Ramos (cell line): ENCODE results near the gene NXPH4.

Source experiments
- in situ Hi-C: fragments of 300-500 bp; cut with MboI; formaldehyde crosslinking; loops from one replicate; pipeline ENCODE4 v1.14.3; 2022; ENCODE audit warnings: low sequenced_read_pairs; ENCODE audit not compliant: unreplicated experiment

NXPH4 gene

DNA sequence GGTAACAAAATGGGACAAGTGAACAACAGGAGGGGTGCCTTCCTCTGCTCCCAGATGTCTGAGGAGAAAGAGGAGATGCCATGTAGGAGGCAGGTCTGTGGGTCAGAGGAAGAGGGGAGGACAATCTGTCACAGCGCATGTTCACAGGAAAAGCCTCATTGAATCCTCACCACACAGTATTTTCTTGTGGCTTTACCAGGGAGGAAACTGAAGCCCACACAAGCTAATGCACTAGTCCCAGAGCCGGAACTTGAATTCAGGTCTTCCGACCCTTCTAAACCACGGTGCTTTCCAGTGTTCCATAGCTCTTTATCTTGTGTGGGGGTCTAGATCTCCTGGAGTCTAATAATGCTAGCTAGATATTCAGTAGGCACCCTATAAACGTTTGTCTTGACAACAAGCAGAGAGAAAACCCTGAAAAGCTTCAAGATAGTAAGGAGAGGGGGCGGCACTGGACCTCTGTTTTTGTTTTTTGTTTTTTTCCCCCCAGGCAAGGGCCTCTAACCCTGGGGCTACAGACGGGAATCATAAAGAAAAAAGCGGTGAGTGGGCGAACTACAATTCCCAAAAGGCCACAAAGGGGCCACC lies 12.5 kb downstream of the NXPH4 start:
- in situ Hi-C loops, result loop anchor here (25.0 kb wide), 3 partner anchors 233 to 658 kb away; partner anchors contain the start of genes CDK4, CYP27B1, EEF1AKMT3 and GLI1

DNA sequence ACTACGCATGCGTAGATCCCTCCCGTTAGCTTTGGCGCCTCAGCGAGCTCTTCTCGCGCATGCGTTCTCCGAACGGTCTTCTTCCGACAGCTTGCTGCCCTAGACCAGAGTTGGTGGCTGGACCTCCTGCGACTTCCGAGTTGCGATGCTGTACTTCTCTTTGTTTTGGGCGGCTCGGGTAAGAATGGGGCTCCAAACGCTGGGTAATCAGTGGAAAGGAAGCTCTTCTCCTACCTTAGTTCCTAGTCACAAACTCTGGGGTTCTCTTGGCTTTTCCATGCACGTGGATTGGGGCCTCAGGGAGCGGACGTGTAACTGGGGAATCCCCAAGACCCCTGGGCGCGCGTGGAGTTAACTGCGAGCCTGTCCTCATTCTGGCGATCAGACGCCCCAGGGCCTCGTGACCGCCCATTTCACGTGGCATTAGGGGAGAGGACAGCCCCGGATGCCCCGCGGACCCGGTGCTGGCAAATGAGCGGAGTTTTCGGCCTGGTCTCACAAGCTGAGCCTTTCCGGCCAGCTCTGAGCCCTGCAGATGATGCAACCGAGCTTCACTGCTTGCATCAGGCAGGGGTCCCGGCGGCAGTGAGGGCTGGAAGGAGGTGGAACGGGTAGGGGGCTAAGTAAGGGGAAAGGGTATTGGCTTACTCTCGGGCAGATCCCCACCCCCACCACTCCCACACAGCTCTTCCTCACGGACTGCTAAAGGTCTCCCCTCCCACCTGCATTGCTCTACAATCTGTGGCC lies 13.2 kb downstream of the NXPH4 start, which contains the start of gene SHMT2:
Gene SHMT2 (plus strand): TSS at position 78 of the 747 bp plus-strand sequence. CDS start 68 bp downstream, at position 146.
- in situ Hi-C loops, result loop anchor here (25.0 kb wide), 3 partner anchors 232 to 657 kb away; partner anchors contain the start of genes CDK4, CYP27B1, EEF1AKMT3 and GLI1

DNA sequence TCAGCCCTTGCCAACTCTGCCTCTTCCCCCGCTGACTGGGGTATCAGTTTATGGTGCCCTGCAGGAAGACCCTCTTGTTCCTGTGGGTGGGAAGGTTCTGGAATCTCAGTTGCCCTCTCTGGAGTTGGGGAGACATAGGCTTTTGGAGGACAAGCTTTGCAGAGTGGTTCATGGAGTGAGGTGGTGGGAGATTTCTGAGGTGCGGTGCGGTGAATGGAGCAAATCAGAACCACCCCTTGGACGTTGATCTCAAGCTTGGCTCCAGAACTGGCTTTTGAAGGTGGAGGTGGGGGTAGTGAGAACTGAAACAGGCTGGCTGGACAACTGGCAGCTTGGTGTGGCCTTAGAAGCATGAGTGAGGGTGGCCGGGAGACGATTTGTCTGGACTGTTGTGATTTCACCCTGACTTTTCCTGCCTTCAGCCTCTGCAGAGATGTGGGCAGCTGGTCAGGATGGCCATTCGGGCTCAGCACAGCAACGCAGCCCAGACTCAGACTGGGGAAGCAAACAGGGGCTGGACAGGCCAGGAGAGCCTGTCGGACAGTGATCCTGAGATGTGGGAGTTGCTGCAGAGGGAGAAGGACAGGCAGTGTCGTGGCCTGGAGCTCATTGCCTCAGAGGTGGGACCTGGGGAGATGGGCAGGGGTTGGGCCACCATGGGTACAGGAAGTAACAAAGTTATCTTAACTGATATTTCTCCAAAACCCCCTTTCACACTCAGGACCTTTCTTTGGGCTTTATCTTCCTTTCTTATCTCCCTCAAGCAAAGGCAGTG lies 14.0 kb downstream of the NXPH4 start:
- in situ Hi-C loops, result loop anchor here (25.0 kb wide), 3 partner anchors 232 to 657 kb away; partner anchors contain the start of genes CDK4, CYP27B1, EEF1AKMT3 and GLI1

DNA sequence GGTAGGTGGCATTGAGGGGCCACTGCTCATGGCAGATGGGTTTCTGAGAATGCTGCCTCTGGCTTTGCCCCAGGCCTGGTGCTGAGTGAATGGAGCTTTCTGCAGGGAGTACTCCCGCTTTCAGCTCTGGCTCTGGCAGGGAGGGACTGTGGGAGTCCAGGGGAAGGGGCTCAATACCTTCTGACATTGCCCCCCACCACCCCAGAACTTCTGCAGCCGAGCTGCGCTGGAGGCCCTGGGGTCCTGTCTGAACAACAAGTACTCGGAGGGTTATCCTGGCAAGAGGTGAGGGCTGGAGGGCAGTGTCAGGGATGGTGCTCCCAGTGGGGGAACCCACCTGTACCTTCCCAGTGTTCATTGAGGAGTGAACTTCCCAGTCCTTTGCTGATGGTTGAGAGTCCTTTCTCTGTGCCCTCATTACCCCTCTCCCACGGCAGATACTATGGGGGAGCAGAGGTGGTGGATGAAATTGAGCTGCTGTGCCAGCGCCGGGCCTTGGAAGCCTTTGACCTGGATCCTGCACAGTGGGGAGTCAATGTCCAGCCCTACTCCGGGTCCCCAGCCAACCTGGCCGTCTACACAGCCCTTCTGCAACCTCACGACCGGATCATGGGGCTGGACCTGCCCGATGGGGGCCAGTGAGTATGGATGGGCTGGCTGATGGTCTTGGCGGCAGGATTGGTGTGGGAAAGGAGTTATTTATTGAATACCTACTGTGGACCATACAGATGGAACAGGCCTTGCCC lies 14.9 kb downstream of the NXPH4 start:
- in situ Hi-C loops, result loop anchor here (25.0 kb wide), 3 partner anchors 231 to 656 kb away; partner anchors contain the start of genes CDK4, CYP27B1, EEF1AKMT3 and GLI1

DNA sequence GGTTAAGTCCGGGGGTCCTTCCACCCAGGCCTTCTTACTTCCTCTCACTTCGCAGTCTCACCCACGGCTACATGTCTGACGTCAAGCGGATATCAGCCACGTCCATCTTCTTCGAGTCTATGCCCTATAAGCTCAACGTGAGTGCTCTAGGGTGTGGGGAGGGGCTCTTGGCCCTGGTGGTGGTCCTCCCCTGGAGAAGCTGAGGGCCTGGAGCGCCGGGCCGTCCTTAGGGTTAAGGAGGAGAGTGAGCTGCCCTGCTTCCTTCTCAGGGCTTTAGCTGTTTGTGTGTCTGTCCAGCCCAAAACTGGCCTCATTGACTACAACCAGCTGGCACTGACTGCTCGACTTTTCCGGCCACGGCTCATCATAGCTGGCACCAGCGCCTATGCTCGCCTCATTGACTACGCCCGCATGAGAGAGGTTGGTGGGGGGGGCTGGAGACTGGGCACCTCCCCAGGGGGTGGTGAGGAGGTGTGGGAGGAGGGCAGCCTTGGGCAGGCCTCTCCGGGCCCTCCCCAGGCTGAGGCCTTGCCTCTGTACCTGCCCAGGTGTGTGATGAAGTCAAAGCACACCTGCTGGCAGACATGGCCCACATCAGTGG lies 15.7 kb downstream of the NXPH4 start:
- in situ Hi-C loops, result loop anchor here (25.0 kb wide), 3 partner anchors 230 to 655 kb away; partner anchors contain the start of genes CDK4, CYP27B1, EEF1AKMT3 and GLI1

DNA sequence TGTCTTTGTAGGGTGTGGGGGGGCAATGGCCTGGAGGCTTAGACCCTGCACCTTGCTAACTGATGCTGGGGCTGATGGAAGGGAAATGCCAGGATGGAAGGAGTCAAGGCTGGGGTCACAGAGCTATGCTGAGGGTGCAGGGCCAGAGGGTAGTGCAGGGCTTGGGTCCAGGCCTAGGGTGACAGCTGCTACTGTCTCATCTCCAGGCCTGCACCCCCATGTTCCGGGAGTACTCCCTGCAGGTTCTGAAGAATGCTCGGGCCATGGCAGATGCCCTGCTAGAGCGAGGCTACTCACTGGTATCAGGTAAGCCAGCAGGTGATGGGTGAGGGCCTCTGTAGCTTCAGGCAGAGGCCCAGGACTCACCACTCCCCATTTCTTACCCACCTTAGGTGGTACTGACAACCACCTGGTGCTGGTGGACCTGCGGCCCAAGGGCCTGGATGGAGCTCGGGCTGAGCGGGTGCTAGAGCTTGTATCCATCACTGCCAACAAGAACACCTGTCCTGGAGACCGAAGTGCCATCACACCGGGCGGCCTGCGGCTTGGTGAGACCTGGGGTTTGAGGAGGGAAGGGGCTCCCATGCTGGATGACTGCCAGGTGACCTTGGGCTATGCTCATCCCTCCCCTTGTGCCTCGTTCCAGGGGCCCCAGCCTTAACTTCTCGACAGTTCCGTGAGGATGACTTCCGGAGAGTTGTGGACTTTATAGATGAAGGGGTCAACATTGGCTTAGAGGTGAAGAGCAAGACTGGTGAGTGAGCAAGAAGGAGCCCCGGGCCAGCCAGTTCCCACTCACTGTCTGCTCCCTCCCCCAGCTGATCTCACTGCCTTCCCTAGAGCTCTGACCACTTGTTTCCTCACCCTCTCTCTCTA lies 17.0 kb downstream of the NXPH4 start:
- in situ Hi-C loops, result loop anchor here (25.0 kb wide), 3 partner anchors 229 to 654 kb away; partner anchors contain the start of genes CDK4, CYP27B1, EEF1AKMT3 and GLI1

DNA sequence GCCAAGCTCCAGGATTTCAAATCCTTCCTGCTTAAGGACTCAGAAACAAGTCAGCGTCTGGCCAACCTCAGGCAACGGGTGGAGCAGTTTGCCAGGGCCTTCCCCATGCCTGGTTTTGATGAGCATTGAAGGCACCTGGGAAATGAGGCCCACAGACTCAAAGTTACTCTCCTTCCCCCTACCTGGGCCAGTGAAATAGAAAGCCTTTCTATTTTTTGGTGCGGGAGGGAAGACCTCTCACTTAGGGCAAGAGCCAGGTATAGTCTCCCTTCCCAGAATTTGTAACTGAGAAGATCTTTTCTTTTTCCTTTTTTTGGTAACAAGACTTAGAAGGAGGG lies 17.6 kb downstream of the NXPH4 start:
- in situ Hi-C loops, result loop anchor here (25.0 kb wide), 3 partner anchors 228 to 653 kb away; partner anchors contain the start of genes CDK4, CYP27B1, EEF1AKMT3 and GLI1

DNA sequence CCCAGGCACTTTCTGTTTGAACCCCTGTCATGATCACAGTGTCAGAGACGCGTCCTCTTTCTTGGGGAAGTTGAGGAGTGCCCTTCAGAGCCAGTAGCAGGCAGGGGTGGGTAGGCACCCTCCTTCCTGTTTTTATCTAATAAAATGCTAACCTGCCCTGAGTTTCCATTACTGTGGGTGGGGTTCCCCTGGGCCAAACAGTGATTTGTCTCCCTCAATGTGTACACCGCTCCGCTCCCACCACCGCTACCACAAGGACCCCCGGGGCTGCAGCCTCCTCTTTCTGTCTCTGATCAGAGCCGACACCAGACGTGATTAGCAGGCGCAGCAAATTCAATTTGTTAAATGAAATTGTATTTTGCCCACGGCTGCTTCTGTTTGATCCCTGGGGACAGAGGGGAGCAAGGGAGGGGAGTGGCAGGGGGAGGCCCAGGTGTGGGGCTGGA lies 18.0 kb downstream of the NXPH4 start:
- in situ Hi-C loops, result loop anchor here (25.0 kb wide), 3 partner anchors 228 to 653 kb away; partner anchors contain the start of genes CDK4, CYP27B1, EEF1AKMT3 and GLI1

DNA sequence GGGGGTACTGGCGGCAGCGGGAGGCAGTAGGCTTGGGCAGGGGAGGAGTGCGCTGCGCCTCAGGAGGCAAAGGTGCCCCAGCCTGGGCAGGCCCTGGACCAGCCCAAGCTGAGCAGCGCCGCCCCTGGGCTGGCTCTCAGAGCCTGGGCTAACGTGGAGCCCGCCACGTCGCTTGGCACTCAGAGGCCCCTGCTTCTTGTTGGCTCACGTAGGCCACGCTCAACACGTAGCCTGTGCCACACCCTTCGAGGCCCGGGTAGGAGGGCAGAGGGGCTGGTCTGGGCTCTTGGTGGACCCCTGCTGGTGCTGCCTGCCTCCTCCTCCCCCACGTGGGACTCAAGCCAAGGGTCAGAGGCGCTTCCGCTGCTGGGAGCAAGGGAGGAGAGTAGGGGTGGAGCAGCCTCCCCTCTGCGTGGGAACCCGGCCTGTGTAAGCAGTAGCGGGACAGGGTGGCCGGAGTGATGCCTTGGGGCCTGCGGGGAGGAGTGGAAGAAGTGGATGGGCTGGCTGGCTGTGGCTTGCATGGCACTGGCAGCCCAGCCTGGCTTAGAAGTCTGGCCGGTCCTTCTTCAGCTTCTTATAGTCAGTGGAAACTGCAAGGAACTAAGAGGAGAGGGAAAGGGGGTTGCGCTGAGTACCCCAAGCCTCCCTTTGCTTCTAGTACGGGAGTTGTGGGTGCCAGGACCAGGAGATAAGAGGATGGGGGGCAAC lies 18.6 kb downstream of the NXPH4 start:
- in situ Hi-C loops, result loop anchor here (25.0 kb wide), 3 partner anchors 227 to 652 kb away; partner anchors contain the start of genes CDK4, CYP27B1, EEF1AKMT3 and GLI1

DNA sequence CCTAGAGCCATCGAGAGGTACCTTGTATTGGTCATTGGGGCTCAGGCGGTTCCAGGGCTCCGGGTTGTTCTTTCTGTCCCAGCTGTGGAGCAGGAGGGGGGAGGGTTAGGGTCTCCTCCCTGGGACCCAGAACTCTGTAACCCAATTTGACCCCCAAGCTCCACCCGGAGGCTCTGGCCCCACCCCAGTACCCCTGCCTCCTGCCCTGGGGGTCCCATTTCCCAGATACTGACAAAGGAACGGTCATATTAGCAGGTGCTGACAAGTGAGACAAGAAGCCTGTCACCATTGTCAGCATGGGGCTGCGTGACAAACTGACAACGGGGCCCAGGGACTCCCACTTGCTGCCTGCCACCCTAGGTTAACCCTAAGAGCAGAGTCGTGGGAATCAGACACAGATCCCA lies 19.1 kb downstream of the NXPH4 start:
- in situ Hi-C loops, result loop anchor here (25.0 kb wide), 3 partner anchors 227 to 652 kb away; partner anchors contain the start of genes CDK4, CYP27B1, EEF1AKMT3 and GLI1

DNA sequence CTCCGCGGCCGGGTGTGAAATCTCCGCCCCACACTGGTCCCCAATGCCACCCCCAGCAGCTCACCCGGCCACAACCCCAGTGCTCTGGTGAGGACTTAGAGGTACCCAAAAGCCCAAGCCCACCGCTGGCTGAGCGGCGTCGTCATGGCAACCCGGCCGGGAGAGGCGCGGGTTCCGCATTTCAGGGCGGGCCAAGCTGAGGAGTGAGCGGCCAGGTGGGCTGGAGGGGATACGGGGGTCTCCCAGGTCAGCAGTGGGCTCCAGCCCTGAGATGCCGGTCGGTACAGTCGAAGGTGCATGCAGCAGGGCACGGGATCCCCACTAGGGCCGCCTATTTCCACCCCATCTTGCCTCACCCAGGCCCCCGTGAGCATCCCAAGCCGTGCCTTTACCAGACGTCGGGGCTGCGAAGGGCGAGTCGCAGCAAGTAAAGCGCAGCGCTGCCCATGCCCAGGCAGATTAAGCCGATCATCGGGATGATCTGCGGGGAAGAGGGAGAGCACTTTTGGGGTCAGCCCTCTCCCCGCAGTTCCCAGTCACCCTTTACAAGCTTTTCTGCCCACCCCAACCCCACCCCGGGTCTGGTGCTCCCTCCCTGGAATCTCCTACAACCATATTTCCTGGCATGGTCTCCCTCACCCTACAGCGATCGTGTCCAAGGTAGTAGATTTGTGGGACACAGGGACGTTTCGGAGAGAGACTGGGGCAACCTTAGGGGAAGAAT lies 19.8 kb downstream of the NXPH4 start:
- in situ Hi-C loops, result loop anchor here (25.0 kb wide), 3 partner anchors 226 to 651 kb away; partner anchors contain the start of genes CDK4, CYP27B1, EEF1AKMT3 and GLI1

DNA sequence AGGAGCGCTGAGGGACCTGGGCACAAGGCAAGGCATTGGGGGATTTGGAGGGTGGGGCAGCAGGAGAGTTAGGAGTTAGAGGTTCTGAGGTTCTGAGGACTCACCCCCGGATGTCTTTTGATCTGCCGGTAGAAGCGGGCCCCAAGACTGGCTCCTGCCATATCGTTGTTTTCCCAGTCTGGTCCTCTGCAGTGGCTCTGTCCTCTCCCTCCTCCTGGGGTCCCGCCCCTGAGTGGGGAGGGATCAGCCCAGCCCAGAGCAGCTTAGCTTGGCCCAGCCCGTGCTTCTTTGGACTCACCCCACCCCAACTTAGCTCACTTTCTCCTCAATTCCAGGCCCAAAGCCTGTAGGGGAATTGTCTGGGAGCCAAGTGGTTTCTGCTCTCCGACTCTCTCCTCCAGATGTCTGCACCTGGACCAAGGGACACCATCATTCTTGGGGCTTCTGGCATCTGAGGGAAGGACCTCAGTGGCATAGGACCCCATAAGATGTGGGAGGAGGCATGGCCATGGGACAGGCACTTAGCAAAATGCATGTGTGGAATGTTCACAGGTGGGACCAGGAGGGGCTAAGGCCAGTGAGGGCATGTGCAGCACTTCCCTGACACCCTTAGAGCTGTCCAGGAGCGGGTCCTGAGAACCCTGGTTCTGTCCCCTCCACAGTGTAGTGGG lies 20.5 kb downstream of the NXPH4 start:
- in situ Hi-C loops, result loop anchor here (25.0 kb wide), 3 partner anchors 225 to 650 kb away; partner anchors contain the start of genes CDK4, CYP27B1, EEF1AKMT3 and GLI1

DNA sequence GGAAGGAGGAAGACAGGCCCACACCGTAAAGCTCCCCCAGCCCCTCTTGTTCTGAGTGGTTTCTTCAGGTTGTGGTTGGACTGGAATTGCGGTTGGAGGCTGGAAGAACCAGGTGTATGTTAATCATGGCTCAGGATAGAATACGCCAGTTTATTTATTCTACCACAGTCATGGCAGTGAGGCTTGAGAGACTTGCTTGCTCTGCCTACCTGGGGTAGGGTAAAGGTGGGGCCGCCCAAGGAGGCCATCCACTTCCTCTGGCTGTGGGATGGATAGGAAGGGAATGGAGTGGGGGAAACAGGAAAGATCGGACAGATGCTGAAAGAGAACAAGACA lies 21.0 kb downstream of the NXPH4 start:
- in situ Hi-C loops, result loop anchor here (25.0 kb wide), 3 partner anchors 225 to 650 kb away; partner anchors contain the start of genes CDK4, CYP27B1, EEF1AKMT3 and GLI1

DNA sequence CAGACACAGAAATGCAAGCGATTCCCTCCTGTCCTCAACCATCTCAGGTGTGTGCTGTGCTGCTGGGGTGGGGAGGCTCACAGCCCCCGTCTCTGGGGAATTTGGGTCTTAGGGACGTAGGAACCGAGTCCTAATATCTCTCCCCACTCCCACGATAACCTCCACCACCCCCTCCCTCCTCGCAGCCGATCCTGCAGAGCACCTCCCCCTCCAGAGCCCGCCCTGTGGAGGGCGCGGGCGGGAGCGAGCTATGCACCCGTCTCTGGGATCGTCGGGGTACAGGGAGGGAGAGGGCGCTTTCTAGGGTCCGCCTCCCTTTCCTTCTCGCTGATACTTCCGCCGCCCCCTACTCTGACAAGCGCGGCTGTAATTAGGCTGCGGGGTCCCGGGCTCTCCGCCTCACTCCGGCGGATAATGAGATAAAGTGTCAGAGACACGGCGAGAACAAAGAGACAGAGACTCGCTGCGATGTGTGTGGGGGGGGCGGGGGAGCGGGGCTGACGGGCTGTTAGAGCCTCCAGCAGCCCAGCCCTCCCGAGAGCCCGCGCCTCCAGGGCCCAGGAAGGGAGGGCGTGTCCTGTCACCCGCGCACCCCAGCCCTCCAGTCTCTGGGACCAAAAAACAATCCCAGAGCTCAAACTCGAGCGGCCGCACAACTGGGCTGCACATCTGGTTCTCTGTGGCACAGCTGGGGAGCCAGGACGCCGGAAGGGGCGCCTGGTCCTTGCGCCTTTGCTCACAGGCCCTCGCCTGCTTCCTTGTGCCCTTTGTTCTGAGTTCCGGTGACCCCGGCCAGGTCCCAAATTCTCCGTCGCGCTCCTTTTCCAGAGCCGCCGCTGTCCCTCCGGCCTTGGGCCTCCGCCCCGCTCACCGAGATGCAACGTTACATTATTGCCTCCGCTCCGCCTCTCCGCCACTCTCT lies 21.6 kb downstream of the NXPH4 start:
- in situ Hi-C loops, result loop anchor here (25.0 kb wide), 3 partner anchors 224 to 649 kb away; partner anchors contain the start of genes CDK4, CYP27B1, EEF1AKMT3 and GLI1
